HG02885 (cell line): ENCODE measurements around the gene CMA1.
A peak's percentile ranks its signal among the peaks of the same experiment; 100 is the strongest.
"Not testable (repeated sequence)": the region's sequence is repeated elsewhere in the genome, so short reads cannot be mapped to it uniquely, and the experiment has no call there.

Experiments
- ATAC-seq: cut with Tn5 transposase; IDR thresholded peaks from one replicate; pipeline ENCODE4 v1.9.1; 2021; ENCODE audit warnings: mild to moderate bottlenecking; ENCODE audit not compliant: unreplicated experiment, poor library complexity

The CMA1 gene, protein sequence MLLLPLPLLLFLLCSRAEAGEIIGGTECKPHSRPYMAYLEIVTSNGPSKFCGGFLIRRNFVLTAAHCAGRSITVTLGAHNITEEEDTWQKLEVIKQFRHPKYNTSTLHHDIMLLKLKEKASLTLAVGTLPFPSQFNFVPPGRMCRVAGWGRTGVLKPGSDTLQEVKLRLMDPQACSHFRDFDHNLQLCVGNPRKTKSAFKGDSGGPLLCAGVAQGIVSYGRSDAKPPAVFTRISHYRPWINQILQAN

DNA sequence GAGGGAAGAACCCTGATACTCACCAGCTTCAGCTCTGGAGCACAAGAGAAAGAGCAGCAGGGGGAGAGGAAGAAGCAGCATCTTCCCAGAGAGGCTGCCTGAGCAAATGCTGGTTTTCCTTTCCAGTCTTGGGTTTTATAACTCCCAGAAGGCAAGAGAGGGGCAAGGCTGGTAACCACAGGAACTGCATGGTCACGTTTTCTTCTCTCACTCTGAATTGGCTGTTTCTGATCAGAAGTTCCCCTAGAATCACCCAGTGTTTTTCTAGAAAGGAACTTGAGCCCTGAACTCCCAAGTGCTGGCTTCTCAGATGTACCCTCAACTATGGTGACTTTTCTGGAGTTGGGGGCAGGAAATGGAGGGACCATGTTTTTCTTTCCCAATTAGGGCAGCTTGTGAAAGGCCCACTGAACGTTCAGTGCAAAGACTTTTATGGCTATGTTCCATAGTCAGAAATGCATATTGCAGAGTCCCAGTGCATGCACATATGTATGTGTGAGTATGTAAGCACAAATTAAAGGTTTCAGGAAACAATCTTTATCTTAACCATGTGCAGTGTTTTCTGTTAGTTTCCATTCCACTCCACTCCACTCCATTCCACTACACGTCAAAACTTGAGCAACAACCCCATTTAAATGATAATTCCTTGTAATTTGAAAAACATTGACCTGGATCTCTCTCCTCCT, at the start of gene CMA1:
TSS of gene CMA1 (minus strand) at position 111 of the 686 bp plus-strand sequence. CDS start at position 81, 30 bp downstream.
- ATAC-seq: peak; percentile 66

DNA sequence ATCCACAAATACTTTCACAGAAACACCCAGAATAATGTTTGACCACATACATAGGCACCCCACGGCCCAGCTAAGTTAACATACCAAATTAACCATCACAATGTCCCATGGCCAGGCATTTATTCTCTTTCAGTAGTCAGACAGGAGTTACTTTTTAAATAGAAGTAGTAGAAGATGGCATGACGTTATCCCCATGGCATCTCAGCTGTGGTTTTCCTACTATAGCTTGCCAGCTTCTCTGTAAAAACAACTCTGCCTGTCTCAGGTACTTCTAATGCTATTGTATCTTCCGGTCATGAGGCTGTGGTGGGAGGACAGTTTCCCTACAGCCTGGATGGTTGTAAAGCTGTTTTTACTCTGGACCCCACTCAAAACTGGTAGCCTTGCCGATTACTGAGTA, 48.7 kb upstream of the CMA1 start:
- ATAC-seq: no peak

DNA sequence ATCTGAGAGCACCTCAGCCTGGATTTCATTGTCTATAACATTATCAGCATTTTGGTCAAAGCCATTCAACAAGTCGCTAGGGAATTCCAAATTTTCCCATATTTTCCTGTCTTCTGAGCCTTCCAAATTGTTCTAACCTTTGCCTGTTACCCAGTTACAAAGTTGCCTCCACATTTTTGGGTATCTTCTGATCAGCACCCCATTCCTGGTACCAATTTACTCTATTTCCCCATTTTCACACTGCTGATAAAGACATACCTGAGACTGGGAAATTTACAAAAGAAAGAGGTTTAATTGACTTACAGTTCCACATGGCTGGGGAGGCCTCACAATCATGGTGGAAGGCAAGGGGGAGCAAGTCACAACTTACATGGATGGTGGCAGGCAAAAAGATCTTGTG, 41.0 kb upstream of the CMA1 start:
- ATAC-seq: not testable (repeated sequence)

DNA sequence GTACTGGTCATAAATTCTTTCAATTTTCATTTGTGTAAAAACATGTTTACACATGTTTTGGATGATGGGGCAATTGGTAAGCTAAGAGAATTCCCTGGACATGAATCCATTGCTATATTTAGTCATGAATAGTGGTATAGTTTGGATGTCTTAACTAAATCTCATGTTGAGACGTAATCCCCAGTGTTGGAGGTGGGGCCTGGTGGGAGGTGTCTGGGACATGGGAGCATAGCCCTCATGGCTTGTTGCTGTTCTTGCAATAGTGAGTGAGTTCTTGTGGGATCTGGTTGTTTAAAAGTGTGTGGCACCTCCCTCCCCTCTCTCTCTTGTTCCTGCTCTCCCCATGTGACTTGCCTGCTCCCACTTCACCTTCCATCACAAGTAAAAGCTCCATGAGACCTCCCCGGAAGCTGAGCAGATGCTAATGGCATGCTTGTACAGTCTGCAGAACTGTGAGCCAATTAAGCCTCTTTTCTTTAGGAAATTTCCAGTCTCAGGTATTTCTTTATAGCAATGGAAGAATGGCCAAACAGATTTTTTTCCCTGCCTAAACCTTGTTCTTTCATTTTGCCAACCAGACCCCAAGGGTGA, 34.4 kb upstream of the CMA1 start:
- ATAC-seq: no peak

DNA sequence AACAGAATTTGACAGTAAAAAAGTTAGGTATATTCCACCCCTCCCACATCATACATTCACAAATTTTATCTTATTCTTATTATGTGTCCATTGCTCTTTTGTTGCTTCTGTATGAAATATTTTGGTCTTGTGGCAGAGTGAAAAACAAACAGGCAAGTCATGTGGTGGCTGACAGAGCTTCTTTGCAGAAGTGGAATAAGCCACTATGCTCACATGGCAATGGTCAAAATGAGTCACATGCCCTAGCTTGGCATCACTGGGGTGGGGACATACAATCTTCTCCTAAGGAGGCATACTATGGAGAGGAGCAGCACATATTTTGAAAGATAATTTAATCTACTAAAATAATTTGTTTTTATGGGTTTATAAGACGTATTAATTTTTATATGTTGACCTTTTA, 27.7 kb upstream of the CMA1 start:
- peak; percentile 43 for ATAC-seq

DNA sequence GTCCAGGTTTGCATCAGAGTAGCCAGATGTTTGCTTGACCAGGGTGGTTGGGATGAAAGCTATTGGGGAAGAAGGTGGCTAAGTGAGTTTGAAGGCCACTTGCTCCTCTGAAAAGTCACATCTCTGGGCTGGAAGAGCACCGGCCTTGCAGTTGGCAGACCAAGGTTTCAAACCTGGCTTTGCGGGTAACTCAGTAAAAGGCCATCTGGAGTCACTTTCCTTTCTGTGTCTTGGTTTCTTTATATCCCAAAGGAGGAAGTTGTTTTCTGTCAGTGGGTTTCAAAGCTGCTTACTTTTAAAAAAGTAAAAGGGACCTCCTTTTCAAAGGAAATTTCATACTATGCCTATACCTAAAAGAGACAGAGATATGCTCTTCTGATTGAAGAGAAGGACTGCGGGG, 26.2 kb upstream of the CMA1 start:
- ATAC-seq: no peak

DNA sequence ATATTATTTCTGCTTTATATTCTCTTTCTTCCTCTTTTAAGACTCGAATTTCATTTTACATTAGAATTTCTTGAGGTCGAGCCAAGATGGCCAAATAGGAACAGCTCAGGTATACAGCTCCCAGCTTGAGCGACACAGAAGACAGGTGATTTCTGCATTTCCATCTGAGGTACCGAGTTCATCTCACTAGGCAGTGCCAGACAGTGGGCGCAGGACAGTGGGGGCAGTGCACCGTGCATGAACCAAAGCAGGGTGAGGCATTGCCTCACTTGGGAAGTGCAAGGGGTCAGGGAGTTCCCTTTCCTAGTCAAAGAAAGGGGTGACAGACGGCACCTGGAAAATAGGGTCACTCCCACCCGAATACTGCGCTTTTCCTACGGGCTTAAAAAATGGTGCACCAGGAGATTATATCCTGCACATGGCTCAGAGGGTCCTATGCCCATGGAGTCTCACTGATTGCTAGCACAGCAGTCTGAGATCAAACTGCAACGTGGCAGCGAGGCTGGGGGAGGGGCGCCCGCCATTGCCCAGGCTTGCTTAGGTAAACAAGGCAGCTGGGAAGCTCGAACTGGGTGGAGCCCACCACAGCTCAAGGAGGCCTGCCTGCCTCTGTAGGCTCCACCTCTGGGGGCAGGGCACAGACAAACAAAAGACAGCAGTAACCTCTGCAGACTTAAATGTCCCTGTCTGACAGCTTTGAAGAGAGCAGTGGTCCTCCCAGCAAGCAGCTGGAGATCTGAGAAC, 18.0 kb upstream of the CMA1 start:
- not testable (repeated sequence) for ATAC-seq

DNA sequence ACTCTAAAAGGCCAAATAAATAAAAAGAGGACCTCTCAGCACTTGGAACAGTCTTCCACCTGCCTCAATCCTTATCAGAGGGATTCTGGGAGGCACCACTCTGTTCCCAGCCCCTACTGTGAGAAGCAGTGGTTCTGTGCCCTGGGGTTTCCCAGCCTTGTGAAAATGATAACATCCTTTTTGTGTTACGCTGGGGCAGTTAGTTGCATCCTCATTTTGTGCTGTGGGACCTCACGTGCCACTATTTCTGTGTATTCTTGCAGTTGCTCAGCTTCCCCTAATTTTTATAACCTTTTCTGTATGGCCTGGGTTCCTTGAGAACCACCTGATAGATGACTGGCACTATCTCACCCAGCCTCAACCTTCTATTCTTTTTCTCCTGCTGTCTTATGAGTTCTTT, 10.8 kb upstream of the CMA1 start:
- ATAC-seq: no peak

DNA sequence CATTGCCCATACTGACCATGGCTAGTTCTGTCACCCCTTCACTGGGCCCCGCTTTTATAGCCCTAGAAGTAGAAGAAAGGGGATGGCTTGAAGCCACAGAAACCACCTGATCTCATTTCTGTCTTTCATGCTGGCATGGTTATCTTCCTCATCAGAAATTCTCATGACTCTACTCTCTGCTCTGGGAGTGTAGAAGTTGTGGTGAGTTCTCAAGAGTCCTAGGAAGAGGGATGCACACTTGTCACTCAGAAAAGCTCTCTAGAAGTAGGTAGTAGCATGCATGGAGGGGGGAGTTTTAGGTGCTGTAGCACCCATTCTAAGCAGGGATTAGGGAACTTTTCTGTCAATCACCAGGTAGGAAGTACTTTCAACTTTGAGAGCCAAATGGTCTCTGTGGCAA, 6.1 kb upstream of the CMA1 start:
- no peak for ATAC-seq

DNA sequence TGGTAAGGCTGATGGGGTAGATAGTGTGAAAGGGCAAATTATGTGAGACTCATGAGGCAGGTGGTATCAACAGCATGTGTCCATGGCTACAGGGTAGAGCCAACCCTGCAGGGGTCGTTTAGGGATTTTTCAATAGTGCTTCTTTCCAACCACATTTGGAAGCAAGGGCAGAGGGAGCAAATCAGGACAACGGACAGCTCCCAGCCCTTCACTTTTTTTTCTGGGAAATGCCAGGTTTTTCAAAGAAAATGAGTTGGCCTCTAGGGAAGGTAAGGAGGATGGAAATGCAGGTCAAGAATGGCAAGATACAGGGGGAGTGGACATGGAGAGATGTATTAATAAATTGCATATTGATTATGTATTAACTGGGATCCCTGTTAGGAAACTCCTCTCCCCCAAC, 4.9 kb upstream of the CMA1 start:
- no peak for ATAC-seq

DNA sequence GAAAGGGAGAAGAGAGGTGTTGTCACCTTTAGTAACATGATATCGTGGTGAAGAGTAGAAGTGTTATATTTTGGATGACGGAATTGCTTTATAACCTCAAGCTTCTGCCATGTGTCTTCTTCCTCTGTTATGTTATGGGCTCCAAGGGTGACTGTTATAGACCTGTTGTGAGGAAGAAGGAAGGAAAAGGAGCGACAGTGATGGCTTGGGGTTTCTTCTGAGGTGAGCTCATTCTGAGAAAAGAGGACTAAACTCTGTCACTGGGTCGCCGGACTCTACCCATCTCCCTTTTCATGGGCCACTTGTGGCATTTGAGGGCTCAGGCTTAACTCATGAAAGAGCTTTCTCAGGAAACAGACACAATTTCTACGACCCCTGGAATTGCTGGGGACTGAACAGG, 1.6 kb downstream of the CMA1 start:
- no peak for ATAC-seq

DNA sequence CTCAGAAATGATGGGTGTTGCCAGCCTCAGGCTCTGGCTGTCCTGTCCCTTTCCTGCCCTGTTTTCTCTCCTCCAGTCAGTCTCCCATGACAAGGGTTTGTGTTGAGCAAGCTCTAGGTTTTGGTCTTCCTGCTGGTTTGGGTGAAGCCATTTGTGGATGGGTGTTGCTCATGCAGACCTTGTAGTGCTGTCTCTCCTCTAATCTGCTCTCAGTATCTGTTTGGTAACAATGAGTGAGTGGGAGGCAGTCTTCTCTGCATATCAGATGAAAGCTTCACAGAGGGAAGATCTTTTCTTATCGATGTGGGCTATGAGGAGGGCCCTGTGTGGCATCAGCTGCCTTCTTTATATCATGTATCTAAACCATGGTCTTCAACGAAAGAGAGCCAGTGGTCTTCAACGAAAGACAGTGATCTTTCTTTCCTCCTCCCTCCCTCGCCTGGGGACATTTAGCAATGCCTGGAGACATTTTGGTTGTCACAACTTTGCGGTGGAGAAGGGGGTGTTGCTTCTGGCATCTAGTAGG, 3.6 kb downstream of the CMA1 start:
- no peak for ATAC-seq

DNA sequence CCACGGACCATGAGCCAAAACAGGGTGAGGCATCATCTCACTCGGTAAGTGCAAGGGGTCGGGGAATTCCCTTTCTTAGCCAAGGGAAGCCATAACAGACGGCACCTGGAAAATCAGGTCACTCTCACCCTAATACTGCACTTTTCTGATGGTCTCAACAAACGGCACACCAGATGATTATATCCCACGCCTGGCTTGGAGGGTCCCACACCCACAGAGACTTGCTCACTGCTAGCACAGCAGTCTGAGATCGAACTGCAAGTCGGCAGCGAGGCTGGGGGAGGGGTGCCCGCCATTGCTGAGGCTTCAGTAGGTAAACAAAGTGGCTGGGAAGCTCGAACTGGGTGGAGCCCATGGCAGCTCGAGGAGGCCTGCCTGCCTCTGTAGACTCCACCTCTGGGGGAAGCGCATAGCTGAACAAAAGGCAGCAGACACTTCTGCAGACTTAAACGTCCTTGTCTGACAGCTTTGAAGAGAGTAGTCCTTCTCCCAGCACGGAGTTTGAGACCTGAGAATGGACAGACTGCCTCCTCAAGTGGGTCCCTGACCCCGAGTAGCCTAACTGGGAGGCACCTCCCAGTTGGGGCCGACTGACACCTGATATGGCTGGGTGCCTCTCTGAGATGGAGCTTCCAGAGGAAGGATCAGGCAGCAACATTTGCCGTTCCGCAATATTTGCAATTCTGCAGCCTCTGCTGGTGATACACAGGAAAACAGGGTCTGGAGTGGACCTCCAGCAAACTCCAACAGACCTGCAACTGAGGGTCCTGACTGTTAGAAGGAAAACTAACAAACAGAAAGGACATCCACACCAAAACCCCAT, 16.3 kb downstream of the CMA1 start:
- ATAC-seq: not testable (repeated sequence)

DNA sequence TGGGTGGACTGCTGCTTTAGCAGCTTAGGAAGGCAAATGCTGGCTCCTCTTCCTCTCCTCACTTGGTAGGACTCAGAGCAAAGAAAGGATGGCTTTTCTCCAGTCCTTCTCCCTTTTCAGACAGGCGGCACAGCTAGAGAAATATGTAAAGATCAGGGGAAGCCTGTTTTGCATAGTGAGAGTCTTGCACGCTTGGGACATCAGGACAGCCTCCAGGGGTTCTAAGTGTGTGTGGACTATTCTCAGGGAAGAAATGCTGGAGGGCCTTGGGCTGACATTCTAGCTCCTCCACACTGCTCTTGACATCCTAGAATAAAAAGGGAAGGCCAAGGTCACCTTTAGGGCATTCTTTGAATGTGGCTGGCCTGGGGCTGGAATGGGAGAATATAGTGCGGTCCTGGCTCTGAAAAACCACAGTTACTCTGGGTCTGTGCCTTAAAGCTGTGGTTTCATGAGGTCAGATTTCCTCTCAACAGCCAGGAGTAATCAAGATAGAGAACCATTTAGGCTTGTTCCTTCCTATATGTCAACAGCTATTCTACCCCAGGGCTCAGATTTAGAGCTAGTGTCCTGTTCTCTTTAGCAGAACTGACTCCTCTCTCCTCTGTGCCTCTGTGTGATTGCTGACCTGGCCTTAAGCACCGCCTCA, 24.3 kb downstream of the CMA1 start:
- ATAC-seq: no peak

DNA sequence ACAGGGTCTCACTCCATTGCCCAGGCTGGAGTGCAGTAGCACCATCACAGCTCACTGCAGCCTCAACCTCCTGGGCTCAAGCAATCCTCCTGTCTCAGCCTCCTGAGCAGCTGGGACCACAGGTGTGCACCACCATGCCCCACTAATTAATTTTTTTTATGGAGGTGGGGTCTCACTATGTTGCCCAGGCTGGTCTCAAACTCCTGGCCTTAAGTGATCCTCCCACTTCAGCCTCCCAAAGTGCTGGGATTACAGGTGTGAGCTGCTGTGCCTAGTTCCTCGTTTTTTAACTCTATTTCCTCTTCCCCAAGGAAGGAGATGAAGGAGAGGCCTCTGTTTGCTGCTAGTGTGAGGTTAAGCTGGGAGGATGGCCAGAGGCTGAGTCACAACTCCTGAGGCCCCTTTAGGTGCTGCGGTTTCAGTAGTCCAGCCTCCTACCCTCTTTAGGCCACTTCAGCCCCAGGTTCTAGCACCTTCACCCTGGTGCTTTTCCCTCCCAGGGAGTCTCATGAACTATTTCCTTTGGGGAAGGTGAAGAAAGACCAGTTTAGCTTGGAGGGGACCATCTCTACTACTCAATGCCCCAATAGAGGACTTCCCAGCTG, 25.3 kb downstream of the CMA1 start:
- ATAC-seq: not testable (repeated sequence)

DNA sequence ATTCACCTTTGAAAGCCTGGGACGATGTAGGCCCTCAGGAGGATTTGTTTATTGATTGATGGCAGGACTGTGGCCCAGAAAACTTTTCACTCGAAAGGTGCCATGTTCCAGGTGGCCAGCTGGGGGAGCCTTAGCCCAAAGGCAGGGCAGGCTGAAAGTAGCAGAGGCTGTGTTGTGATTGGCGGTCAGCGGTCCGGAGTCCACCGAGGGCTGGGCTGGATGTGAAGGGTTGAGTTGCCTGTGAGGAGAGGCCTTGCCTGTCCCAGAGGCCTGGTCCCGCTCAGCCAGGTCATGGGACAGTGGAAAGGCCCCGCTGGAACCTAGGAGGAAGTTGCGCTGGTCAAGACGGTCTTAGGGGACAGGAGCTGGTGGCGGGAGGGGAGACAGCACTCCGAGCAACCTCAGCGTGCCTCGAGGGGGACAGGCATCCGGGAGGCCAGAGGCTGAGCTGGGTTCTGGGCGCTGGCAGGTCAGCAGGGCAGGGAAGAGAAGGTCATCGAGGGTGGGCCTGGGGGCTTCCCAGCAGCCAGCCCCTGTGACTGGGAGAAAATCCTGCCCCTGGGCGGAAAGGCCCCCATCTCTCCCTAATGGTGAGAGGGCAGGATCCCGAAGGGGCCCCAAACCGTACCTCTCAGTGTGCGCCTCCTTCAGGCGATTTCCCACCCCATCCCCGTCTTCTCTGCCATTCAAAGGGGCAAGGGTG, 26.3 kb downstream of the CMA1 start:
- ATAC-seq: peak; percentile 92

DNA sequence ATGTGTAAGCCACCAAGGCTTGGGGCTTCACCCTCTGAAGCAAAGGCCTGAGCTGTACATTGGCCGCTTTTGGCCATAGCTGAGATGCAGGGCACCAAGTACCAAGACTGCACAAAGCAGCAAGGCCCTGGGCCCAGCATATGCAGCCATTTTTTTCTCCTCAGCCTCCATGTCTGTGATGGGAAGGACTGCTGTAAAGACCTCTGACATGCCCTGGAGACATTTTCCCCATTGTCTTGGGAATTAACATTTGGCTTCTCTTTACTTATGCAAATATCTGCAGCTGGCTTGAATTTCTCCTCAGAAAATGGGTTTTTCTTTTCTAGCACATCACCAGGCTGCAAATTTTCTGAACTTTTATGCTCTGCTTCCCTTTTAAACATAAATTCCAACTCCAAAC, 28.1 kb downstream of the CMA1 start:
- ATAC-seq: not testable (repeated sequence)

DNA sequence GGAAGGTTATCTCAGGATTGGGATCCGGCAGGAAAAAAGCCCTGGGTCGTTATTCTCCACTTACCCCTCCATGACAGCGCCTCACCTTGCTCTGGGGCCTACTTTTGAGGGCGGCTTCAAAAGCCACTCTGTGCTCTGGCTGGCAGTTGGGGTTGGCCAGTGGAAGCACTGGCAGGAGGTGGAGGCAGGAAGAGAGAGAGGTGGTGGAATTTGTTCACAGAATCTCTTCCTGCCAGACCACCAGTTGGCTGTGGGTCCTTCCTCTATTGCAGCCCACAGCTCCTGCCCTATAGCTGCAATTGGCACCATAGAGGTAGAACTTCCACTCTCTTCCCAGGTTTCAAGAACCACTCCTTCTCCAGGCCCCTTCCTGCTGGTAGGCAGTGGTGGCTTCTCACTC, 32.8 kb downstream of the CMA1 start:
- ATAC-seq: no peak
